Measurements from ENCODE around the gene GJB2. TPM values are rescaled to one million over a fixed set of nuclear protein-coding genes. Genes with fewer than 3 reads are reported as not detected.
"Not testable (repeated sequence)": the region's sequence is repeated elsewhere in the genome, so short reads cannot be mapped to it uniquely, and the experiment has no call there.

GJB2 gene
- total RNA-seq, 1 experiment from 2014 or later: 5.5 TPM

- no peak overlapping the region for H2AFZ ChIP-seq
- intact Hi-C loops (cut with micrococcal nuclease; ENCODE audit: unreplicated experiment): no loop called here
- peaks cover 10% of the 10 kb centered on the region; the same call in 1 of the 2 replicates for H3K27me3 ChIP-seq (ENCODE audit: insufficient read depth, low read depth)
- no peak overlapping the region for H3K27ac ChIP-seq
- no peaks in the 10 kb centered on the region for H3K36me3 ChIP-seq (ENCODE audit: low read depth)
- H3K79me2 ChIP-seq (ENCODE audit: low read depth): no peaks in the 10 kb centered on the region
- ChIA-PET POLR2A (ENCODE audit: unreplicated experiment) (no interaction called here), CTCF (no interaction called here)
- no peaks in the 10 kb centered on the region for H3F3A ChIP-seq (ENCODE audit: insufficient read depth, low read depth)
- no peak overlapping the region for H3K4me3 ChIP-seq
- no peak overlapping the region for H3K4me2 ChIP-seq
- no peaks in the 10 kb centered on the region for H3K9me3 ChIP-seq (ENCODE audit: insufficient read depth, low read depth)
- H3K9me2 ChIP-seq (ENCODE audit: insufficient read depth): no peaks in the 10 kb centered on the region
- H4K20me1 ChIP-seq (ENCODE audit: insufficient read depth): no peaks in the 10 kb centered on the region
- DNase-seq: no peak
- no peak for TF ChIP-seq CTCF (conservative IDR thresholded peaks at IDR 0.05)
- TF ChIP-seq EZH2 (IDR thresholded peaks at IDR 0.05; ENCODE audit: low read depth): no peak
- BruUV-seq (replicated peaks): no TSS peak
- H3K4me1 ChIP-seq (replicated peaks; ENCODE audit: insufficient read depth): peaks cover 4% of the 10 kb centered on the region; the same call in 1 of the 2 replicates
Observed at GRCh38 chr13:20156702-20157101, 36.0 kb downstream of the GJB2 start.

GRCh38 chr13:20153290-20153689 is 39.4 kb downstream of the GJB2 start:
- H3K4me3 ChIP-seq; H3K27ac ChIP-seq; H3K4me1 ChIP-seq (replicated peaks; ENCODE audit: insufficient read depth); H3K27me3 ChIP-seq (ENCODE audit: insufficient read depth, low read depth); POLR2A ChIA-PET (ENCODE audit: unreplicated experiment); H3F3A ChIP-seq (ENCODE audit: insufficient read depth, low read depth); H4K20me1 ChIP-seq (ENCODE audit: insufficient read depth); H2AFZ ChIP-seq; H3K9me3 ChIP-seq (ENCODE audit: insufficient read depth, low read depth); H3K4me2 ChIP-seq; DNase-seq; CTCF ChIA-PET; BruUV-seq (replicated peaks); H3K9me2 ChIP-seq (ENCODE audit: insufficient read depth); H3K36me3 ChIP-seq (ENCODE audit: low read depth); H3K79me2 ChIP-seq (ENCODE audit: low read depth); intact Hi-C loops (cut with micrococcal nuclease; ENCODE audit: unreplicated experiment): not testable (repeated sequence)

GRCh38 chr13:20151612-20152011 is 41.1 kb downstream of the GJB2 start:
- Histone ChIP-seq H3K4me2 (no peak overlapping the region), H3K79me2 (ENCODE audit: low read depth) (no peaks in the 10 kb centered on the region), H3K9me2 (ENCODE audit: insufficient read depth) (no peaks in the 10 kb centered on the region), H3K9me3 (ENCODE audit: insufficient read depth, low read depth) (no peaks in the 10 kb centered on the region), H3K36me3 (ENCODE audit: low read depth) (no peaks in the 10 kb centered on the region), H3F3A (ENCODE audit: insufficient read depth, low read depth) (no peaks in the 10 kb centered on the region), H3K4me3 (no peak overlapping the region), H3K4me1 (replicated peaks; ENCODE audit: insufficient read depth) (no peaks in the 10 kb centered on the region), H3K27me3 (ENCODE audit: insufficient read depth, low read depth) (no peaks in the 10 kb centered on the region), H4K20me1 (ENCODE audit: insufficient read depth) (no peaks in the 10 kb centered on the region), H2AFZ (no peak overlapping the region), H3K27ac (no peak overlapping the region)
- BruUV-seq (replicated peaks): no TSS peak
- intact Hi-C loops (cut with micrococcal nuclease; ENCODE audit: unreplicated experiment): no loop called here
- POLR2A ChIA-PET (ENCODE audit: unreplicated experiment): interaction anchor here (0.5 kb wide), 1 partner anchor 8 kb away, joined by 5 read pairs; no protein-coding TSS in a partner anchor
- CTCF ChIA-PET: no interaction called here
- DNase-seq: no peak
- TF ChIP-seq CTCF (conservative IDR thresholded peaks at IDR 0.05) (no peak), EZH2 (IDR thresholded peaks at IDR 0.05; ENCODE audit: low read depth) (no peak)

GRCh38 chr13:20151016-20151415 is 41.7 kb downstream of the GJB2 start:
- H3K79me2 ChIP-seq (ENCODE audit: low read depth): no peaks in the 10 kb centered on the region
- no peaks in the 10 kb centered on the region for H3K9me2 ChIP-seq (ENCODE audit: insufficient read depth)
- H3K36me3 ChIP-seq (ENCODE audit: low read depth): no peaks in the 10 kb centered on the region
- POLR2A ChIA-PET (ENCODE audit: unreplicated experiment): no interaction called here
- H4K20me1 ChIP-seq (ENCODE audit: insufficient read depth): no peaks in the 10 kb centered on the region
- intact Hi-C loops (cut with micrococcal nuclease; ENCODE audit: unreplicated experiment): no loop called here
- no peaks in the 10 kb centered on the region for H3K27me3 ChIP-seq (ENCODE audit: insufficient read depth, low read depth)
- H3K9me3 ChIP-seq (ENCODE audit: insufficient read depth, low read depth): no peaks in the 10 kb centered on the region
- H3K4me3 ChIP-seq: no peak overlapping the region
- H3F3A ChIP-seq (ENCODE audit: insufficient read depth, low read depth): no peaks in the 10 kb centered on the region
- BruUV-seq (replicated peaks): no TSS peak
- CTCF ChIA-PET: no interaction called here
- no peak overlapping the region for H3K27ac ChIP-seq
- no peak for TF ChIP-seq EZH2 (IDR thresholded peaks at IDR 0.05; ENCODE audit: low read depth)
- TF ChIP-seq CTCF (conservative IDR thresholded peaks at IDR 0.05): no peak
- no peak overlapping the region for H2AFZ ChIP-seq
- H3K4me2 ChIP-seq: no peak overlapping the region
- no peaks in the 10 kb centered on the region for H3K4me1 ChIP-seq (replicated peaks; ENCODE audit: insufficient read depth)
- no peak for DNase-seq

All from PC-9 (cell line).